ENCODE measurements around the gene RNPEP. TPM values are rescaled to one million over a fixed set of nuclear protein-coding genes. Genes with fewer than 3 reads are reported as not detected.
A peak's percentile ranks its signal among the peaks of the same experiment; 100 is the strongest.

RNPEP gene
- total and polyA plus RNA-seq, 2 of the 13 experiments (the other 11 are each of a cell fraction or from before 2014, with no cell fraction given) = 20.6 to 38.4 TPM

- peak; percentile 73; the same call in 1 of the 2 replicates for TF ChIP-seq THAP9 (CRISPR knock-in tag; IDR thresholded peaks at IDR 0.05; ENCODE audit: borderline replicate concordance)
- TF ChIP-seq BCLAF1 (IDR thresholded peaks at IDR 0.05) = no peak
- TF ChIP-seq MYPOP (CRISPR knock-in tag; IDR thresholded peaks at IDR 0.05) = no peak
- TF ChIP-seq NFE2 (CRISPR knock-in tag; IDR thresholded peaks at IDR 0.05) = no peak
- no peak for TF ChIP-seq RFXANK (CRISPR knock-in tag; IDR thresholded peaks at IDR 0.05)
- no peak for TF ChIP-seq ZNF142 (CRISPR knock-in tag; IDR thresholded peaks at IDR 0.05)
- no peak for TF ChIP-seq MAX (IDR thresholded peaks at IDR 0.05)
- TF ChIP-seq ZMYM4 (CRISPR knock-in tag; IDR thresholded peaks at IDR 0.05) = no peak
- TF ChIP-seq CHCHD3 (CRISPR knock-in tag; IDR thresholded peaks at IDR 0.05) = no peak
- TF ChIP-seq JUNB (CRISPR knock-in tag; IDR thresholded peaks at IDR 0.05; ENCODE audit: borderline replicate concordance) = no peak
These were observed 26.7 kb upstream of the RNPEP start (continued) for GRCh38 chr1:201955729-201956143.

All from HepG2 (cell line).